T-helper 1 cell treated with Interleukin-12 subunit alpha and Interleukin-12 subunit beta and Interleukin-4 antibody, amounts not matched to agents 30 ng/mL and 1 ng/mL, for 36 hours (primary cell): Measurements from ENCODE around the gene ABCG2. TPM values are rescaled to one million over a fixed set of nuclear protein-coding genes. Genes with fewer than 3 reads are reported as not detected.

ENCODE experiments used
- intact Hi-C: fragments of 100-400 bp; cut with micrococcal nuclease; formaldehyde crosslinking; loops from one replicate; pipeline ENCODE4 v1.15.1; 2024
- total RNA-seq: library from RNA; stranded (reverse); gene quantifications from 2 replicates; pipeline ENCODE4 v1.2.3, GENCODE V29; 2022

Gene ABCG2
- 0.68 and 0.74 TPM in 2 replicates for total RNA-seq

GRCh38 chr4:88158489-88159228, at the start of gene ABCG2:
Gene ABCG2, minus strand, starts transcription at chr4:88158639. Its CDS starts 18,644 bp downstream, at chr4:88139995.
- intact Hi-C loops: loop anchor here (5.0 kb wide), 1 partner anchor 359 kb away; no protein-coding TSS in a partner anchor

GRCh38 chr4:88208156-88208555, 49.7 kb upstream of the ABCG2 start:
- intact Hi-C loops: no loop called here

DNA sequence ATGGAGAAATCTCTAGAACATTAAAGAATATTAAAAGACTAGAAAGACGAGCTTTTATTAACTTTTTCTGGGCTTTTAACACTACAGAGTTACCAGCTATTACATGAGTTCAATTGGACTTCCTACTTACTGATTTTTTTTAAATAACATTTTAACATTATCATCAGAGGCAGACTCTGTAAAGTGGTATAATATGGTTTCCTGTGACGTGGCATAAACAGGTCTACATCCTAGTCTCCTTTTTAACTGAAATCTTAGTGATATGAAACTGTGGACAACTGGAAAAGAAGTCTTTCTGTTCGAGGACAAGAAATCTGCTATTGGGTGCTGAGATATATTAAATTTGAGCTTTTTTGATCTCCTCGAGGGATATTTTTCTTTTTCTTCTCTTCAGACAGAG, 48.7 kb upstream of the ABCG2 start:
- intact Hi-C loops: no loop called here

- intact Hi-C loops: no loop called here
Measured at GRCh38 chr4:88204882-88205281, 46.4 kb upstream of the ABCG2 start.

GRCh38 chr4:88202443-88202842, 44.0 kb upstream of the ABCG2 start:
- intact Hi-C loops: no loop called here

DNA sequence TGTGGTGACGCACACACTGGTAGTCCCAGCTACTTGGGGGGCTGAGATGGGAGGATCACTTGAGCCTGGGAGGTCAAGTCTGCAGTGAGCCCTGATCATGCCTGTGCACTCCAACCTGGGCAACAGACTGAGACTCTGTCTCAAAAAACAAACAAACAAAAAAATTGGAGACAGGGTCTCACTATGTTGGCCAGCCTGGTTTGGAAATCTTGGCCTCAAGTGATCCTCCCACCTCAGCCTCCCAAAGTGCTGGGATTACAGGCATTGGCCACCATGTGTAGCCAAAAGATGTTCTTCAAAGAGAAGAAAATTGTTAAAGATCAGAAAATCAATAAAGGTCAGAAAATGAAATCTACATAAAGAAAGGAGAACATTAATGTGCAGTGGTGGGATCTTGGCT, 41.7 kb upstream of the ABCG2 start:
- intact Hi-C loops: no loop called here

DNA sequence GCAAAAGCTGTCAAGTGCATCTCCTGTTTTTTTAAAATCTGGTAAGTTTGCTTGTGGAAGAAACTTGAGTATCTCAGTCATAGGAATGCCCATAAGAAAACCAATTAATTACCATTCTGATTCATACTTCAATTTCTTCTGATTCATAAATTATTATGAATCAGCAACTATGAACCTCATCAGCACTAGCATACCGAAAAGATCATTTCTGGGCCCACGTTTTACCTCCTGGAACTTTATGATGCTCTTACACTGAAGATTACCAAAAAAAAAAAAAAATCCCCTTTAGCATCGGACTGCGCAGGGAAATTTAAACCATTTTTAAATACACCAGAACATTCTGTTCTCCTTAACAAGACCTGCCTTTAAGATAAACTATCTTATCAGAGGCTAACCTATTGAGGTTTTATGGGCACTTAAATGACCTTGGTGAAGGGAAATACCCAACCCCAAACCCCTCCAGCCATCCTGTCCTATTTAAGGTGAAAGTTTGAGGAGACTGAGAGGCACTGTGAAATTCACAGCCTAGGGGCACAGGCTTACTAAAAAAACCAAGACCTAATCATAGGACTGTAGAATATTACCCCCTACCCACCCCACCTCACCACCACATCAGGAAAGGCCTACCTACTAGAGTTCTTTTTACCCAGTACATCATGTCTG, 38.2 kb upstream of the ABCG2 start:
- intact Hi-C loops: no loop called here

DNA sequence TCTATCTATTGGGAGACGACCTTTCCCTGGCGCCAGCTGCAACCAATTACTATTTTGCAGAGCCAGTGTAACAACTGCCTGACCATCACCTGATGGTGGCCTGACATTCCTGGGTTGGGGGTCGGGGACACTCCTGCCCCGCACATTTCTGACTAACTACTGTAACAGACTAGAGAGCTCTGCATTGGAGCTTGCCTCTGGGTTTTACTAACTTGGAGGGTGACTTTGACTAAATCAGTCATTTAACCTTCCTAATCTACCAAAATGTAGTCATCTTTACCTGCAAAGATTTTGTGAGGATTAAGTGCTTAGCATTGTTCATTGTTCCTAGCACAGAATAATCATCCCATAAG, 37.5 kb upstream of the ABCG2 start:
- intact Hi-C loops: no loop called here

GRCh38 chr4:88195328-88196012, 37.0 kb upstream of the ABCG2 start:
- intact Hi-C loops: no loop called here

GRCh38 chr4:88191404-88191803, 33.0 kb upstream of the ABCG2 start:
- intact Hi-C loops: no loop called here

GRCh38 chr4:88189881-88190585, 31.6 kb upstream of the ABCG2 start:
- intact Hi-C loops: no loop called here

- intact Hi-C loops: no loop called here
Measured at GRCh38 chr4:88189418-88189738, 30.9 kb upstream of the ABCG2 start.

DNA sequence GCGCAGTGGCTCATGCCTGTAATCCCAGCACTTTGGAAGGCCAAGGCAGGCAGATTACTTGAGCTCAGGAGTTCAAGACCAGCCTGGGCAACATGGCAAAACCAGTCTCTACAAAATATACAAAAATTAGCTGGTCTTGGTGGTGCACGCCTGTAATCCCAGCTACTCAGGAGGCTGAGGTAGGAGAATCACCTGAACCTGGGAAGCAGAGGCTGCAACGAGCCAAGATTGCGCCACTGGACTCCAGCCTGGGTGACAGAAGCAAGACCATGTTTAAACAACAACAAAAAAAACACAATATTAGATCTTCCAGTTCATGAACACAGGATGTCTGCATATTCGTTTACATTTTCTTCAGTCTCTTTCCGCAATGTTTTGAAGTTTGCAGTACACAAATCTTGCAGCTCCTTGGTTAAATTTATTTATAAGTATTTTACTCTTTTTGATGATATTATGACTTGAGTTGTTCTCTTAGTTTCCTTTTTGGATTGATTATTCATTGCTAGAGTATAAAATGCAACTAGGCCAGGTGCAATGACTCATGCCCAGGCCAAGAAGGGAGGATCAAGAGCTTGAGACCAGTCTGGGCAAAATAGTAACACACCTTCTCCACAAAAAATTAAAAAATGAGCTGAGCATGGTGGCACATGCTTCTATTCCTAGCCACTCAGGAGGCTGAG, 30.4 kb upstream of the ABCG2 start:
- intact Hi-C loops: no loop called here

- intact Hi-C loops: no loop called here
Measured at GRCh38 chr4:88187766-88188165, 29.3 kb upstream of the ABCG2 start.

DNA sequence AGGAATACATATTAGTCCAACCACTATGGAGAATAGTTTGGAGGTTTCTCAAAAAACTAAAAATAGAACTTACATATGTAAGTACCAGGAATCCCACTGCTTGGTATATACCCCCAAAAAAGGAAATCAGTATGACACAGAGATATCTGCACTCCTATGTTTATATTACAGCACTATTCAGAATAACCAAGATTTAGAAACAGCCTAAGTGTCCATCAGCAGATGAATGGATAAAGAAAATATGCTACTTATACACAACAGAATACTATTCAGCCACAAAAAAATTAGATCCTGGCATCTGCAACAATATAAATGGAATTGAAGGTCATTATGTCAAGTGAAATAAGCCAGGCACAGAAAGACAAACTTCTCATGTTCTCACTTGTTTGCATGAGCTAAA, 27.5 kb upstream of the ABCG2 start:
- intact Hi-C loops: no loop called here

- intact Hi-C loops: no loop called here
Measured at GRCh38 chr4:88179261-88179660, 20.8 kb upstream of the ABCG2 start.

DNA sequence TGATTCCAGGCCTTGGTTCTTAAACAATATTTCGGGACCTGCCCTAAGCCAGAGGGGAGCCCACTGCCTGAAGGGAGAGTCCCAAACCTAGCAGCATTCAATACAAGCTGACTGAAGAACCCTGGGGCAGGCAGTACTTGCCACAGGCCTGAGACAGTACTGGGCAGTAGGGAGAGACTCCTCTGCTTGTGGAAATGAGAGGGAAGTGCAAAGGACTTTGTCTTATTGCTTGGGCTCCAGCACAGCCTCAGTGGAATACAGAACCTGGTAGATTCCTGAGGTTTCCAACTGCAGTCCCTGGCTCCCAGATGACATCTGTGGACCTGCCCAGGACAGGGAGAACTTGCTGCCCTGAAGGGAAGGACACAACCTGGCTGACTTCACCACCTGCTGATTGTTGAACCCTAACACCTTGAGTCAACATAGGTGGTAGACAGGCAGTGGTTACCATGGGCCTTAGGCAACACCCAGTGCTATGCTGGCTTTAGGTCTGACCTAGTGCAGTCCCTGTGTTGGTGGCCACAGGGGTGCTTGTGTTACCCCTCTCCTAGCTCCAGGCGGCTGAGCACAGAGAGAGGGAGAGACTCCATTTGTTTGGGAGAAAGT, 20.3 kb upstream of the ABCG2 start:
- intact Hi-C loops: no loop called here

DNA sequence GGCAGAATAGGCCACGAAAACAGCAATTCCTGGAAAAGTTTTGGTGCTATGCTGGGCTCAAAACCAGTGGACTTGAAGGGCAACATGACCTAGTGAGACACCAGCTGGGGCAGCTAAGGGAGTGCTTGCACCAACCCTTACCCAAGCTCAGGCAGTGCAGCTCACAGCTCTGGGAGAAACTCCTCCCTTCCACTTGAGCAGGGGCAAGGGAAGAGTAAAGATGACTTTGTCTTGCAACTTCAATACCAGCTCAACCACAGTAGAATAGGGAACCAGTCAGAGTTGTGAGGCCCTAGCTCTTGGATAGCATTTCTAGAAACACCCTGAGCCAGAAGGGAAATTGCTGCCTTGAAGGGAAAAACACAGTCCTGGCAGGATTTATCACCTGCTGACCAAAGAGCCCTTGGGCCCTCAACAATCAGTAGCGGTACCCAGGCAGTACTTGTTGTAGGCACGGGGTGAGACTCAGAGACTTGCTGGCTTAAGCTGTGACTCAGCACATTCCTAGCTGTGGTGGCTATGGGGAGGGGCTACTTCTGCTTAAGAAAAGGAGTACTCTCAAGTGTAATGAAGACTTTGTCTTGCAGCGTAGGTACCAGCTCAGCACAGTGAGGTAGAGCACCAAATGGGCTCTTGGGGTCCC, 19.7 kb upstream of the ABCG2 start:
- intact Hi-C loops: no loop called here

DNA sequence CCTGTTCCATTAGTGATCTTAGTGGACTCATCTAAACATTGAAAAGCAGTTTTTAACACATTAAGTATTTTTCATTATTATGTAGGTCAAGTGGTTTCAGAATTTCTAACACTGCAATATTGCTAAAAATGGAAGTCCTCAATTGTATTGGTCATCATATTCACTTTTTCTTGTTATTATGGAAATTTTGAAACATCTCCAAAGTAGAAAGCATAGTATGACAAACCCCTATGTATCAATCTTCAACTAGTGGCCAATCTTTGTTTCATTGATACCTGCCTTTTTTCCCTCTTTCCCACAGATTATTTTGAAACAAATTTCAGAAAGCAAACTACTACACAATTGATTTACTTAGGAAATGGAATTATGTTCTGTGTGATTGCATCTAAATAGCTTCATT, 14.5 kb upstream of the ABCG2 start:
- intact Hi-C loops: no loop called here

DNA sequence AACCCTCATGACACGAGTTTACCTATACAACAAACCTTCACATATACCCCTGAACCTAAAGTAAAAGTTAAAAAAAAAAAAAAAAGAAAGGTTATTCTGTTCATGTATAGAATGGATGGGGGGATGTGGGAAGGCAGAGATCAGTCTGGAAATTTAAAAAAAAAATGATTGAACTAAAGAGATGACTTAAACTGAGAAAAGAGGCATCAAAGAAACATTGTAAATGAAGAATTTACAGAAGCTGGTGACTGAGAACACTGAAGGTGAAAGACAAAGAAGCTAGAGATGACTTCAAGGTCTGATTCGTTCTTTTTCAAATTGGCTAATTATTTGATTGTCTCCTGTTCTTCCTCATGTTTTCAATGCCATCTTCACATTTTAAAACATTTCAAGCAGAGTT, 12.8 kb upstream of the ABCG2 start:
- intact Hi-C loops: no loop called here

DNA sequence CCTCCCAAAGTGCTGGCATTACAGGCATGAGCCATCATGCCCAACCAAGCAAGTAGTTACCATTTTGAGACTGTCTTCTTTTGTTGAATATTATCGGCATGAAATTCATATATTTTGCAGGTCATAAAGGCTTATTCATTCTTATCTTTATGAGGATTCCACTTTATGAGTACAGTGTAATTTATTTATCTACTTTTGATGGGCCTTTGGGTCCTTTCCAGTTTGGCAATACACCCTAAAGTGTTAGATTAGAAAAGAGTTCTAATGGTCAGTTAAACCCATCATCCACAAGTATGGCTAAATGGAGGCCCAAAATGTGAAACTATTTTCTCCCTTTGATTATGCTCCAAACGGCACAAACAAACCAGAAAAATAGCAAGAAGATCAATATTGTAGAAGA, 10.9 kb upstream of the ABCG2 start:
- intact Hi-C loops: no loop called here
